Fibroblast of skin of back (primary cell): ENCODE results near the gene KPNA1.

ENCODE experiments used
- DNase-seq: peaks from one replicate; pipeline ENCODE4 v3.0.0-alpha.2; 2013

Gene KPNA1

DNA sequence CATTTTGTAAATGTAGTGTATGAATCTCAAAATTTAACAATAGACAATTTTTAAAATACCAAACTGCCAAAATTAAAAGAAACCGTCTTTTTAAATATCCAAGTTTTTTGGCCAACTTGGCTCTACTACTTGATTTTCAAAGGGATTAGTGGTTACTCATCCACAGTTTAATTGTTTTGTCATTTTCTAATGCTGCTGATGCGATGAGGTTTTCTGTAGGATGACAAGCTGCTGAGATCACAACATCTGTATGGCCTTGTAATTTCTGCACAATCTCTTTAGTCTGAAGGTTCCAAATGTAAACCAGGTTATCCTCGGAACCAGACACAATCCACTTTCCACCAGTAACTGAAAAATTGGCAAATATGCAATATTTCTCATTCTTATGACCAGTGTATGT, 100.3 kb downstream of the KPNA1 start:
- DNase-seq = no peak

DNA sequence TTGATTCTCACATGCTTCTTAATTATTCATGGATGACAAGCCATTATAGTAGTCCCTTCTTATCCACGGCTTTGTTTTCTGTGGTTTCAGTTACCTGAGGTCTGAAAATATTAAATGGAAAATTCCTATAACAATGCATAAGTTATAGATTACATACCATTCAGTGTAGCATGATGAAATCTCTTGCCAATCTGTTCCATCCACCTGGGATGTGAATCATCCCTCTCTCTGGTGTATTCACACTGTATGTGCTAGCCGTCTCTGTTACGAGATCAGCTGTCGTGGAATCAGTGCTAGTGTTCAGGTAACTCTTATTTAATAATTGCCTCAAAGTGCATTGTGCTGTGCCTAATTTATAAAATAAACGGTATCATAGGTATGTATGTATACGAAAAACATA, 104.1 kb downstream of the KPNA1 start:
- no peak for DNase-seq

DNA sequence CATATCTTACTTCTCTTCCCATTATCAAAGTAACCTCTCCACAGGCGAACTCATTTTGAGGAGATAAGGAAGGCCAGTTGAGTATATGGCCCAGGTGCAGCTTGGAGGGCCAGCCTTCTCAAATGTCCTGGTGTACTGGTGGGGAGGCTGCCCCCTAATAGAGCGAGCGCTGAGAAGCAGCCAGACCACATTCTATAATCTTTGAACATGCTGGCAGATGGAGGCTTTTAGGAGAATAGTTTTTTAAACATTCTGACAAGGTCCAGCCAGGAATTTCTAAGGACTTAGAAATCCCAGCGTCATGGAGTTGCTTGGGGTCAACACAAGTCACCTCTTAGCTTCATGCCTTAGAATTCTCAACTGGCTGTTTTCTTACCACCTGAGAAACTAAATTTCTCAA, 104.6 kb downstream of the KPNA1 start:
- no peak for DNase-seq

GRCh38 chr3:122409446-122409845, 105.3 kb downstream of the KPNA1 start:
- DNase-seq = no peak

DNA sequence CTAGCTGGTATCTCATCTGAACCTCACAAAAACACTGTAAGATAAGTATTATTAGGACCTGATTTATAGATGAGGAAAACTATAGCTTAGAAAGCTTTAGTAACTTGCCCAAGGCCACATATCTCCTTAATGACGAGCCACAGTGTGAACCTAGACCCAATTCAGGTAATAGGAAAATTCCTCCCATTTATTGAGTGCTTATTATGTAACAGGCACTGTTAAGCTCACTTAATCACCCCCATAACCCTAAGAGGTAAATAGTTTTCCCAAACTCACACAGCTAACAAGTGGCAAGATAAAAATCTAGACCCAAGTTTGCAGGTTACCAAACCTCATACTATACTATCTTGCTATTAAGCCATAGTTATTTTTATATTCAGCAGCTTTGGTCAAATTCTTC, 106.8 kb downstream of the KPNA1 start:
- DNase-seq = no peak

DNA sequence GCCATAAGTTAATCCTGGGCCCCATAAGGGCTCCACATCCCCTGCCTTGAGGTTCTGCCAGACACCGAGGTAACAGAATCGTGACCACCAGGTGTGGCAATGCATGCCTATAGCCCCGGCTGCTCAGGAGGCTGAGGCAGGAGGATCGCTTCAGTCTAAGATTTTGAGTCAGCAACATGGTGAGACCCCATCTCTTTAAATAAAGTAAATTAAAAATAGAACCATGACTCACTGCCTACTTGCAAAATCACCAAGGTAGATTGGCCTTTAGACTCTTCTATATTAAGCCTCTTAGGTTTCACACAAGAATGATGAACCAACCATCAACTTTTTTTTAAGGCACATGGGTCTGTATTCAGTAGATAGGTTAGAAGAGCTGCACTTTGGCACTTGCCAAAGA, 108.5 kb downstream of the KPNA1 start:
- DNase-seq = no peak

- no peak for DNase-seq
These were observed 109.7 kb downstream of the KPNA1 start for GRCh38 chr3:122405015-122405414.

GRCh38 chr3:122403489-122403888, 111.2 kb downstream of the KPNA1 start:
- DNase-seq = peak; percentile 58

- DNase-seq = no peak
These were observed 115.8 kb downstream of the KPNA1 start for GRCh38 chr3:122398920-122399319.

DNA sequence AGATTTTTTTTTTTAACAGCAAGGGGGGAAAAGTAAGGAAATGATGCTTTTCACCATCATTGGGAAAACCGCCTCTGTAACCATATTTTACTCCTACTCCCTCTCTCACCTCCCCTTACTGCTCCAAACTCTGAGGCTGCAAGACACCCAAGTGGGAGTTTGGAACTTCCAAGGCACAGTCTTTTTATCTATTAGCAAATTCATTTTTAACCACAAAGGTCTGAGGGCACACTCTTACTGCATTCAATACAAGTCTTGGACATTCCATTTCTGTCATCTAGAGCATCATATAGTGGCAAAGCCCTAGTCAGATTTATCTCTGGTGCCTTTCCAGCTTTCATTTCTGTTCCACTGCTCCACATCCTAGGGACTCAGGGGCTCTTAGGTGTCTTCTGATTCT, 117.5 kb downstream of the KPNA1 start:
- no peak for DNase-seq

DNA sequence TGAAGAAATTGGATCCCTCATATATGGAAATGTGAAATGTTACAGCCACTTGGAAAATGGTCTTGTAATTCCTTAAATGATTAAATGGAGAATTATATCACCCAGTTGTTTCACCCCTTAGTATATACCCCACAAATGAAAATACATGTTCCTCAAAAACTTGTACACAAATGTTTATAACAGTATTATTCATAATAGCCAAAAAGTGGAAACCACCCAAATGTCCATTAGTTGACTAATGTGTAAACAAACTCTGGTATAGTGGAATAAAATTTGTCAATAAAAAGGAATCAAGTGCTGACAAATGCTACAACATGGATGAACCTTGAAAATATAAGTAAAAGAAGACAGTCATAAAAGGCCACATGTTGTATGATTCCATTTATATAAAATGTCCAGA, 118.2 kb downstream of the KPNA1 start:
- no peak for DNase-seq

GRCh38 chr3:122395582-122395981, 119.2 kb downstream of the KPNA1 start:
- DNase-seq = no peak

DNA sequence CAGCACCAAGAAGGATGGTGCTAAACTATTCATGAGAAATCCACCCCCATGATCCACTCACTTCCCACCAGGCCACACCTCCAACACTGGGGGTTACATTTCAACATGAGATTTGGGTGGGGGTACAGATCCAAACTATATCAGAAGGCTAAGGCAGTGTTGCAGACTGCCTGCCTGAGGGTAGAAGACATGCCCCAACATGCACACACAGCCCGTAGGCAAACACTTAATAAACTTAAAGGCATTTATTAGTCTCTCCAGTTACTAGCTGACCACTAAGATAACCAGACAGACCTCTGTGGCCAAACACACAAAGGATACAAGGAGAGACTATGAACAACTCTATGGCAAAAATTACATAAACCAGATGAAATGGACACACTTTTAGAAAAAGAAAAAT, 120.6 kb downstream of the KPNA1 start:
- DNase-seq = no peak

DNA sequence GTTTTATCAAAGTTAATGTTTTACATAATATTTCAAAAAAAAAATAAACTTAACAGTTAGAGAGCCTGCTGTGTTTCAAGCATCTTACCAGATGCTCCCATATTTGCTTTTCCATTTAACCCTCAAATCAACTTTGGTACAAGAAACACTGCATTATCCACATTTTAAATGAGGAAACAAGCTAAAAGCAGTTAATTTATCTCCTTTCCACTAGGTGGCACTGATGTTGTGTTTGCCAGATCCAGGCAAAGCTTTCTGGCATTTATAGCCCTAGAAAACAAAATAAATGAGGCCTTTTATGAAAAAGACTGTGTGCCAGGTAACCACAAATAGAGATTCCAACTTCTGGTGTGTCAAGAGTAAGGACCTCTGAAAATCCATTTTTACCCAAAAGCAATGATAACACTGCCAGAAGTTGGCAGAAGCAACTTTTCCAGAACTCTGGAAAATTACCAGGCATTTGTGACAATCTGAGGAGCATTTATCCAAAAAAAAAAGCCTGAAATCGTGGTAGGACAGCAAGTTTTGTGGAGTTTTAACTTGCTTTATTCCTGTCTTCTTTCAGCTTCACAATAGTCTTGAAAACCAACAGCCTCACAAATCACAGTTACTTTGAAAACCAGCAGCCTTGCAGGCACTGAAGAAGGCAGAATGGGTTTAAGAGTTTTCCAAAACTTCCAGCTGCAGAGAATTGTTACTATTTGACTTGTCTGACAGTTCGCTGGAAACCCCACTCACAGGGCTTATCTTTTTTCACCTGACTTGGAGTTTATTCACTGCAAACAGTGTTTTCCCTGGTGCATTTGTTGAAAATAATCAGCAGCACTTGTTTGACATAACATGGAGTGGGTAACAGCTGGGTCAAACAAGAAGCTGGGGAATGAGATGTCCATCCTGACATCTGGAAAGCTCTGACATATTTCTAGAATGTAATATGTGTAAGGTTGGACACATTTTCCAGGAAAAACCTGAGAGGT, 121.6 kb downstream of the KPNA1 start:
- peak; percentile 50 for DNase-seq

DNA sequence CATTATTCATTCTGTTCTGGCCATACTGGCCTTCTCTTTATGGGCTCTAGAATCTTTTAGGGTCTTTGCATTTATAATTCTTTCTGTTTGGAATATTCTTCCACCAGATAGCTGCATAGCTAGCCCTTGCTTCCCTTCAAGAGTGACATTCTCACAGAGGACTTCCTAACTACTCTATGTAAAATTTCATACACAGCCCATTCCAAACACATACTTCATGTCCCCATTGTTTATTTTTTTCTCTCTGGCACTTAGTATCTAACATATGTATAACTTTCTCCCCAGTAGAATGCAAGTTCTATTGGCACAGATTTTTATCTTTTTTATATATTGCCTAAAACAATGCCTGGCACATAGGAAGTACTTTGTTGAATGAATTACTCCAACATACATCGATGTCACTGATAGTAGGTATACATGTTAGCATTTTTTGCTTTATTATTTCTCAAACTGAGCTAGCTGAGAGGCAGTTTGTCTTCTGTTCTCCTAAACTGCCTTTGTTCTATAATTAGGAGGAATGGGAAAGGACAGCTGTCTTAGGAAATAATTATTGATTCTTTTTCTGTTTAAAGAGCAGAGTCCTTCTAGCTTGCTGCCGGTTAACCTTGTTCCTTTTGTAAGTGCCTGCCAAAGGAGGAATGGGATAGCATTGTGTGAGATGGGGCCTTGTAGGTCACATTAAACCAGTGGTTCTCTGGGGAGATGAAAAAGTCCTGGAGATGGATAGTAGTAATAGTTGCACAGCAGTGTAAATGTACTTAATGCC, 122.9 kb downstream of the KPNA1 start:
- no peak for DNase-seq

DNA sequence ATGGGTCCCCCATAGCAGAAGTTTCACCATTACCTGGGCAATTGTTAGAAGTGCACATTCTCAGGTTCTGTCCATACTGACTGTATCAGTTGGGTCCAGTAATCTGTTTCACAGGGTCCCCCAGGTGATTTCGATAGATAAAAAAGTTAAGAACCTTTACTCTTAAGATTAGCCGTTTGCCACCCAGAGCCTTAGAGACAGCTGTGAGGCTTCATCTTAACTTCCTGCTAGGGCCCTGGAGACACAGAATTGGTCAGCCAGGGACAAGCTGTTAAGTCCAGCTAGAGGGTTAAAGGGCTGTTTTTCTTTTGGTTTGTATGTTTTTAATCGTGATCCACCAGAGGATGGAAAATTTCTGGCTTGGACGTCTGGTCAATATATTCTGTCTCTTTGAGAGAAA, 124.1 kb downstream of the KPNA1 start:
- no peak for DNase-seq

- DNase-seq = no peak
These were observed 124.8 kb downstream of the KPNA1 start for GRCh38 chr3:122389892-122390291.

GRCh38 chr3:122389197-122389596, 125.5 kb downstream of the KPNA1 start:
- DNase-seq = no peak

- DNase-seq = no peak
These were observed 127.0 kb downstream of the KPNA1 start for GRCh38 chr3:122387709-122388108.

- peak; percentile 94 for DNase-seq
These were observed 130.7 kb downstream of the KPNA1 start, which contains the start of gene FAM162A for GRCh38 chr3:122383771-122384697. FAM162A (plus strand) TSS chr3:122384182; CDS start chr3:122384266, 84 bp downstream.

GRCh38 chr3:122382888-122383666, 131.7 kb downstream of the KPNA1 start, which contains the start of gene MIX23:
MIX23 (minus strand) TSS chr3:122383231; CDS start chr3:122383224, 7 bp downstream.
- DNase-seq = peak; percentile 89

- no peak for DNase-seq
These were observed 136.8 kb downstream of the KPNA1 start for GRCh38 chr3:122377975-122378374.
